ENCODE measurements around the gene AP2A2. TPM values are rescaled to one million over a fixed set of nuclear protein-coding genes. Genes with fewer than 3 reads are reported as not detected.

The AP2A2 gene
- total RNA-seq, 1 experiment from 2014 or later = 55.5 TPM

DNA sequence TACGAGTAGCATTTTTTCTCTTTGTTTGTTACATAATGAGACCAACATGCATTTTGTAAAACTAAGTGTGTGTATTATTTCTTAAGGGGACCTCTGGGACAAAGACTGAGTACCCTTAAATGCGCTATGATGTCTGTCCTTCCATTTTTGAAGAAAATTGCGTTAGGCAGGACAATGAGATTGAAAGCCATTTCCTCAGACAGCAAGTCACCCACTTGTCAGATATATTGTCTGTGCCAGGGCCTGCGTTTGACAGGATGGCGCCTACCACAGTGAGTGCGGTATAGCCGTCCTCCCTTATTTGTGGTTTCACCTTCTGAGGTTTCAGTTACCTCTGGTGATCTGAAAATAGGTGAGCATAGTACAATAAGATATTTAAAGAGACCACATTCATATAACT is 2.2 kb downstream of the AP2A2 start:
- Histone ChIP-seq H2AFZ (ENCODE audit: low read depth, low read length, poor library complexity, severe bottlenecking) (no peak overlapping the region), H3K9me3 (ENCODE audit: control insufficient read depth in 1 of 2, insufficient read depth in 1 of 2, low read depth in 1 of 2, low read length in 2 of 2) (no peaks in the 10 kb centered on the region), H3K4me3 (replicated peaks in 1 of 2; ENCODE audit: low read depth in 1 of 2, low read length in 2 of 2) (no peak overlapping the region), H3K4me1 (ENCODE audit: control insufficient read depth in 1 of 2, insufficient read depth in 2 of 2, low read length in 2 of 2) (peaks cover 0 to 16% of the 10 kb centered on the region in 2 experiments; a peak in 2 of 4 replicates), H3K4me2 (ENCODE audit: low read length) (no peak overlapping the region), H4K20me1 (ENCODE audit: insufficient read depth) (no peaks in the 10 kb centered on the region; the same call in 1 of the 2 replicates), H3K9me2 (ENCODE audit: insufficient read depth) (no peaks in the 10 kb centered on the region), H3K36me3 (ENCODE audit: control insufficient read depth in 1 of 2, insufficient read depth in 2 of 2, low read length in 2 of 2) (peaks cover 5 to 17% of the 10 kb centered on the region in 2 experiments; a peak in 2 of 4 replicates), H3K27me3 (ENCODE audit: insufficient read depth, low read length) (no peaks in the 10 kb centered on the region), H3K79me2 (ENCODE audit: insufficient read depth, low read length) (peaks cover 66% of the 10 kb centered on the region), H3K27ac (ENCODE audit: low read depth, low read length) (no peak overlapping the region), H3K9ac (ENCODE audit: low read length) (no peak overlapping the region)
- CTCF ChIA-PET = no interaction called here
- intact Hi-C loops (cut with micrococcal nuclease) = loop anchor here (5.0 kb wide), 1 partner anchor 134 kb away; no protein-coding TSS in a partner anchor
- no peak for DNase-seq (ENCODE audit: low read depth, low spot score)
- POLR2A ChIA-PET = no interaction called here
- no TSS peak for BruUV-seq (replicated peaks)
- no peak for TF ChIP-seq TCF7L2 (IDR thresholded peaks at IDR 0.05; ENCODE audit: borderline replicate concordance, extremely low read depth, insufficient read depth, insufficient read length)
- TF ChIP-seq POLR2AphosphoS5 (IDR thresholded peaks at IDR 0.05; ENCODE audit: low read depth, low read length) = no peak
- RAD21 ChIA-PET (ENCODE audit: low non-redundant PET in 1 of 2, low total read pairs in 2 of 2, uncharacterized antibody in 2 of 2, unreplicated experiment in 2 of 2) = no interaction called here
- ATAC-seq = no peak

GRCh38 chr11:928786-929185 is 3.1 kb downstream of the AP2A2 start:
- Histone ChIP-seq H3K4me3 (replicated peaks in 1 of 2; ENCODE audit: low read depth in 1 of 2, low read length in 2 of 2) (no peak overlapping the region), H3K27ac (ENCODE audit: low read depth, low read length) (no peak overlapping the region), H2AFZ (ENCODE audit: low read depth, low read length, poor library complexity, severe bottlenecking) (no peak overlapping the region), H3K4me1 (ENCODE audit: control insufficient read depth in 1 of 2, insufficient read depth in 2 of 2, low read length in 2 of 2) (peaks cover 0 to 11% of the 10 kb centered on the region in 2 experiments; a peak in 2 of 4 replicates), H3K79me2 (ENCODE audit: insufficient read depth, low read length) (peaks cover 75% of the 10 kb centered on the region), H4K20me1 (ENCODE audit: insufficient read depth) (no peaks in the 10 kb centered on the region; the same call in 1 of the 2 replicates), H3K27me3 (ENCODE audit: insufficient read depth, low read length) (no peaks in the 10 kb centered on the region), H3K4me2 (ENCODE audit: low read length) (no peak overlapping the region), H3K9me3 (ENCODE audit: control insufficient read depth in 1 of 2, insufficient read depth in 1 of 2, low read depth in 1 of 2, low read length in 2 of 2) (no peaks in the 10 kb centered on the region), H3K9ac (ENCODE audit: low read length) (no peak overlapping the region), H3K9me2 (ENCODE audit: insufficient read depth) (no peaks in the 10 kb centered on the region), H3K36me3 (ENCODE audit: control insufficient read depth in 1 of 2, insufficient read depth in 2 of 2, low read length in 2 of 2) (peaks cover 5 to 17% of the 10 kb centered on the region in 2 experiments; a peak in 2 of 4 replicates)
- RAD21 ChIA-PET (ENCODE audit: low non-redundant PET in 1 of 2, low total read pairs in 2 of 2, uncharacterized antibody in 2 of 2, unreplicated experiment in 2 of 2) = no interaction called here
- CTCF ChIA-PET = no interaction called here
- ATAC-seq (no peak), DNase-seq (ENCODE audit: low read depth, low spot score) (no peak)
- POLR2A ChIA-PET = no interaction called here
- BruUV-seq (replicated peaks) = no TSS peak
- intact Hi-C loops (cut with micrococcal nuclease) = loop anchor here (5.0 kb wide), 1 partner anchor 134 kb away; no protein-coding TSS in a partner anchor
- no peak for TF ChIP-seq ZFX (IDR thresholded peaks at IDR 0.05)
- TF ChIP-seq SIN3A (IDR thresholded peaks at IDR 0.05; ENCODE audit: low read depth) = no peak
- no peak for TF ChIP-seq SP1 (IDR thresholded peaks at IDR 0.05; ENCODE audit: low read depth)
- no peak for TF ChIP-seq EZH2phosphoT487 (IDR thresholded peaks at IDR 0.05; ENCODE audit: borderline replicate concordance)
- no peak for TF ChIP-seq EGR1 (IDR thresholded peaks at IDR 0.05; ENCODE audit: low read depth)
- TF ChIP-seq POLR2AphosphoS5 (IDR thresholded peaks at IDR 0.05; ENCODE audit: low read depth, low read length) = no peak
- no peak for TF ChIP-seq EZH2 (IDR thresholded peaks at IDR 0.05)
- TF ChIP-seq JUND (IDR thresholded peaks at IDR 0.05) = no peak
- no peak for TF ChIP-seq ZNF274 (IDR thresholded peaks at IDR 0.05; ENCODE audit: low read depth, low read length)
